Right lobe of liver (tissue), 6 donors: ENCODE measurements around the gene DLG2. TPM values are rescaled to one million over a fixed set of nuclear protein-coding genes. Genes with fewer than 3 reads are reported as not detected.

Experiments
- ATAC-seq, 4 donors: fragments of 200-7000 bp; cut with Tn5 transposase; one replicate each; pipeline ENCODE4 v1.9.1; 2020; ENCODE audit warnings: mild to moderate bottlenecking in 4 of 4, moderate library complexity in 4 of 4
- DNase-seq, 3 donors: peaks; one replicate each; pipeline ENCODE4 v3.0.0-alpha.2; 2020
- H3K27ac ChIP-seq, 3 donors: fragments of 200-600 bp; one replicate each; pipeline ENCODE4 v1.8.0; 2022
- H3K27me3 ChIP-seq, 2 donors: fragments of 200-600 bp; one replicate each; pipeline ENCODE4 v1.8.0; 2022
- H3K36me3 ChIP-seq, 4 donors: fragments of 200-600 bp; sonication (generic) in 1 of 4; one replicate each; pipeline versions ENCODE4 v1.5.1 to v1.8.0; 2017 to 2022; ENCODE audit warnings: control low read depth in 1 of 4
- H3K4me1 ChIP-seq, 4 donors: fragments of 200-600 bp; sonication (generic) in 1 of 4; one replicate each; pipeline versions ENCODE4 v1.5.1 to v1.8.0; 2017 to 2022; ENCODE audit warnings: control low read depth in 1 of 4
- H3K4me3 ChIP-seq, 3 donors: fragments of 200-600 bp; one replicate each; pipeline ENCODE4 v1.8.0; 2022
- H3K9me3 ChIP-seq, 4 donors: fragments of 200-600 bp; sonication (generic) in 1 of 4; one replicate each; pipeline versions ENCODE4 v1.5.1 to v1.8.0; 2017 to 2022; ENCODE audit warnings: control low read depth in 1 of 4
- POLR2A ChIP-seq: fragments of 450-650 bp; IDR thresholded peaks from one replicate; pipeline ENCODE4 v1.6.1; 2017; ENCODE audit warnings: antibody characterized with exemption, mild to moderate bottlenecking
- WGBS: methylation state at CpG from one replicate; pipeline ENCODE4 v1.1.6; 2018; ENCODE audit warnings: low coverage, low lambda C conversion rate; ENCODE audit not compliant: insufficient coverage; ENCODE audit errors: missing lambda C conversion rate; 5-methylcytosine and 5-hydroxymethylcytosine counted together
- intact Hi-C, 2 donors: fragments of 100-400 bp; cut with DNase I; formaldehyde crosslinking; loops; one replicate each; pipeline versions ENCODE4 v1.11.2 to v1.14.1; 2022
- total RNA-seq, 6 experiments: library from RNA; depleted of rRNA in 2 of 6; stranded (reverse); fragments of >200 nt in 2 of 6; fragmentation: NEBNext Ultra II Directional in 3 of 6; extraction: Animal tissue kit (Norgen Biotek cat#: 25700) in 3 of 6; gene quantifications; one replicate each; pipeline versions ENCODE4 v1.1.0 to v1.2.4, GENCODE V29; 2016 to 2023
- TF ChIP-seq, protein P1 (sequence below), 4 donors: fragments of 200-600 bp in 3 of 4; fragments of 450-650 bp in 1 of 4; IDR thresholded peaks; one replicate each; pipeline versions ENCODE4 v1.5.1 to v1.8.0; 2016 to 2022; ENCODE audit warnings: antibody characterized with exemption in 4 of 4, mild to moderate bottlenecking in 2 of 4
- donor health status: DM: no; HTN: yes; CAD: no.
- donor health status: DM: no; HTN: no; CAD: no.
- donor health status: DM: no; HTN: no; CAD: no.
- donor health status: DM: no; HTN: yes; CAD: no.
- donor health status: DM: no; HTN: yes; CAD: no.

DLG2 gene
- total RNA-seq, 6 experiments from 2014 or later, result 1.2 to 6.4 (median 2.5) TPM

DNA sequence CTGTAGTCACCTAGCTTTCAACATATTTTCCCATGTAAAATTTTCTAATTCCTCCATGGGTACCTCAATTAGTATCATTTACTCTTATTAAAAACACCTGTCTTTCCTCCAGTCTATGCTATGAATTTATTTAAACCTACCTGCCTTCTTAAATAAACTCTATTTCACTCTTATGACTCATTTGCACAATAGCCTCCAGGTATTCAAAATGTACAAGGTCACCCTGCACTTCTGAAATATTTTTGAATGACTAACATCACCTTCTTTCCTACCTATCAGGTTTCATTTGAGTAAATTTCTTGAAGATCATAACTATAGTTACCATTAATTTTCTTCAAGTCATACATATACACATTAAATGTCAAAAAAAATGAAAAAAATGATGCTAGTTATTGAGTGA is 939.7 kb downstream of the DLG2 start:
- TF ChIP-seq, protein P1, sequence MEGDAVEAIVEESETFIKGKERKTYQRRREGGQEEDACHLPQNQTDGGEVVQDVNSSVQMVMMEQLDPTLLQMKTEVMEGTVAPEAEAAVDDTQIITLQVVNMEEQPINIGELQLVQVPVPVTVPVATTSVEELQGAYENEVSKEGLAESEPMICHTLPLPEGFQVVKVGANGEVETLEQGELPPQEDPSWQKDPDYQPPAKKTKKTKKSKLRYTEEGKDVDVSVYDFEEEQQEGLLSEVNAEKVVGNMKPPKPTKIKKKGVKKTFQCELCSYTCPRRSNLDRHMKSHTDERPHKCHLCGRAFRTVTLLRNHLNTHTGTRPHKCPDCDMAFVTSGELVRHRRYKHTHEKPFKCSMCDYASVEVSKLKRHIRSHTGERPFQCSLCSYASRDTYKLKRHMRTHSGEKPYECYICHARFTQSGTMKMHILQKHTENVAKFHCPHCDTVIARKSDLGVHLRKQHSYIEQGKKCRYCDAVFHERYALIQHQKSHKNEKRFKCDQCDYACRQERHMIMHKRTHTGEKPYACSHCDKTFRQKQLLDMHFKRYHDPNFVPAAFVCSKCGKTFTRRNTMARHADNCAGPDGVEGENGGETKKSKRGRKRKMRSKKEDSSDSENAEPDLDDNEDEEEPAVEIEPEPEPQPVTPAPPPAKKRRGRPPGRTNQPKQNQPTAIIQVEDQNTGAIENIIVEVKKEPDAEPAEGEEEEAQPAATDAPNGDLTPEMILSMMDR (IDR thresholded peaks at IDR 0.05), result no peak
- no peak for TF ChIP-seq POLR2A
- H3K27ac ChIP-seq, result no peak overlapping the region
- no peaks in the 10 kb centered on the region for H3K4me1 ChIP-seq
- no peak overlapping the region for H3K4me3 ChIP-seq
- no peaks in the 10 kb centered on the region for H3K27me3 ChIP-seq
- no peak for ATAC-seq
- H3K36me3 ChIP-seq, result no peaks in the 10 kb centered on the region
- intact Hi-C loops, result no loop called here
- no peak for DNase-seq
- no peaks in the 10 kb centered on the region for H3K9me3 ChIP-seq

DNA sequence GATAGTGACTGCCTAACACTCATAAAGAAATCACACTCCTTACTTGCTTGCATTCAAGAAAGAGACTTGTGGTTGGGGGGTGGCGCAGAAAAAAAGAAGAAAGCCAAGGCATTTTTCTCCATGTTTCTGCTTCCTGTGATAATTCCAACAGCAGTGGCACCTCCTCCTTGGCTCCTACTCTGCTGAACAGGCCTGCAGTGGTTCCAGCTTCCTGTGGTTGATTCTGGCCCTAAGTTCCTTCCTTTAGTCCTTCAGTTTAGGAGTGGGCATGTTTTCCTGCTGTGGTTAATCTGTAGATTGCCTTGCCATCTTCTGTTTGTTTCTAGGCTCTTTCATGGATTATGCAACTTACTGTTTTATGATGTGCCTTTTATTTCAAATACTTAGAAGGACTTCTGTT is 940.4 kb downstream of the DLG2 start:
- H3K36me3 ChIP-seq, result no peaks in the 10 kb centered on the region
- 47% methylated on average over 1 of the region's 1 CpG for WGBS
- TF ChIP-seq, protein P1 (IDR thresholded peaks at IDR 0.05), result no peak
- no peak for TF ChIP-seq POLR2A
- no peaks in the 10 kb centered on the region for H3K4me1 ChIP-seq
- ATAC-seq (no peak), DNase-seq (no peak)
- no peaks in the 10 kb centered on the region for H3K9me3 ChIP-seq
- no peak overlapping the region for H3K27ac ChIP-seq
- H3K27me3 ChIP-seq, result no peaks in the 10 kb centered on the region
- intact Hi-C loops, result no loop called here
- H3K4me3 ChIP-seq, result no peak overlapping the region

DNA sequence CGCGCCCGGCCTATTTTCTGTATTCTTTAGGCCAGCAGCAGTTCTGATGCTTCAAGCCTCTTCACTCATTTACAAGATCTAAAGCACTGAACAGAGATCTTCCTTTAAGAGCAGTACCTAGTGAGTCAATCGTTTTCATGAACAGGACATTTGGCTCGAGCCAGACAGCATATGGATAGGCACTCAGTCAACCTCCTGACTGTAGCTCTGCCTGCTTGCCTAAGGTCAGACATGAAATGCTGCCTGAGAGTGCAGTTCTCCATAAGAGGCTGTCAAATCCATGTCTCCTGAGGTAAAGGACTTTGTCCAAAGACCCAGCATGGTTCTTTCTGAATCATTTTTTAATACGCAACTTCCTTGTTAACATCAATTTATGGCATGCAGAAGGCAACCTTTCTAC is 941.2 kb downstream of the DLG2 start:
- TF ChIP-seq, protein P1 (IDR thresholded peaks at IDR 0.05), result no peak
- no peak for TF ChIP-seq POLR2A
- no peak for ATAC-seq
- H3K27me3 ChIP-seq, result no peaks in the 10 kb centered on the region
- intact Hi-C loops, result no loop called here
- no peaks in the 10 kb centered on the region for H3K4me1 ChIP-seq
- no peak overlapping the region for H3K4me3 ChIP-seq
- 65% methylated on average over 3 of the region's 6 CpGs for WGBS
- no peak for DNase-seq
- no peaks in the 10 kb centered on the region for H3K9me3 ChIP-seq
- no peaks in the 10 kb centered on the region for H3K36me3 ChIP-seq
- no peak overlapping the region for H3K27ac ChIP-seq

DNA sequence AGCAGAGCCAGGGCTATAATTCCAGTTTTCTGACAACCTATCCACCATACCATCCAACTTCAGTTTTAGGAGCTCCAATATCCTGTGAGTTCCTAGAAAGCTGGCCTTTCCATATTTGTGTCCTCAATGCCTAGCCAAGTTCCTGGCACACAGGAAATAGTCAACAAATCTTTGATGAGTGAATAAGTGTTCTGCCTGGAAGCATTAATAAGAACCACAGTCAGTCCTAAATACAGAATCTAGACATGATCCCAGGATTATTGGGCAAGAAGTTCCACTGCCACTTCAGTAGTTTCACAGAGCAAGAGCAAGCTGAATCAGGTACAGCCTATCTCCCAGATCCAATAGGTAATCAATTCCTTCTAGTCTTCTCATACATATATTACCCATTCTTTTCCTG is 942.0 kb downstream of the DLG2 start:
- H3K4me1 ChIP-seq, result no peaks in the 10 kb centered on the region
- ATAC-seq (no peak), DNase-seq (no peak)
- no peak overlapping the region for H3K27ac ChIP-seq
- TF ChIP-seq POLR2A, result no peak
- TF ChIP-seq, protein P1 (IDR thresholded peaks at IDR 0.05), result no peak
- no peaks in the 10 kb centered on the region for H3K27me3 ChIP-seq
- no peaks in the 10 kb centered on the region for H3K9me3 ChIP-seq
- no peaks in the 10 kb centered on the region for H3K36me3 ChIP-seq
- intact Hi-C loops, result no loop called here
- H3K4me3 ChIP-seq, result no peak overlapping the region

DNA sequence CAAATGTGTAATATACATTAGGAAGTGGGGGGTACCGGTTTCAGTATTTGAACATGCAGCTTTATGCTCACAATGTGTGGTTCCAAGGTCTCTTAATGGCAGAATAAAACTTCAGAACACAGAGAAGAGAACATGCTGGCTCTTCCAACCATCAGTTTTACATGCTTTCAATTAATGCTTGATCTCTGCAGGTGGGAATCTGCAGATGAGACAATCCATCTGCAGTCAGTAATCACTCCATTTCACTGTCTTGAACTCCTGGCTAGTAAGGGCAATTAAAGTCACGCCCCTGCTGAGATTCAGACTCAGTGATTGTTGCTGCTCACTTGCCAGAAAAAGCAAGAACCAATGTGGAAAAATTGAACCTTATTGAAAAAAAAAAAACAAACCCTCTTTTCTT is 945.7 kb downstream of the DLG2 start:
- no peak for ATAC-seq
- 46% methylated on average over 2 of the region's 2 CpGs for WGBS
- intact Hi-C loops, result no loop called here

More for the DNA sequence above, 945.7 kb downstream of the DLG2 start:
- DNase-seq, result no peak
- H3K9me3 ChIP-seq, result no peaks in the 10 kb centered on the region
- no peak overlapping the region for H3K27ac ChIP-seq
- TF ChIP-seq, protein P1 (IDR thresholded peaks at IDR 0.05), result no peak
- TF ChIP-seq POLR2A, result no peak
- no peaks in the 10 kb centered on the region for H3K27me3 ChIP-seq
- H3K4me3 ChIP-seq, result no peak overlapping the region
- no peaks in the 10 kb centered on the region for H3K36me3 ChIP-seq
- no peaks in the 10 kb centered on the region for H3K4me1 ChIP-seq
